IPS-18a (cell line): ENCODE results near the gene HTR4.

Experiments
- H3K27ac ChIP-seq: one replicate; pipeline ENCODE4 v1.5.1; 2013; ENCODE audit warnings: low read length
- H3K27me3 ChIP-seq: one replicate; pipeline ENCODE4 v1.6.1; 2013; ENCODE audit warnings: mild to moderate bottlenecking, low read length; ENCODE audit not compliant: control insufficient read depth, insufficient read depth
- H3K36me3 ChIP-seq: one replicate; pipeline ENCODE4 v1.6.1; 2013; ENCODE audit warnings: low read depth, low read length; ENCODE audit not compliant: control insufficient read depth
- H3K4me1 ChIP-seq: one replicate; pipeline ENCODE4 v1.6.1; 2013; ENCODE audit warnings: low read depth, low read length; ENCODE audit not compliant: control insufficient read depth
- H3K4me3 ChIP-seq: one replicate; pipeline ENCODE4 v1.5.1; 2013; ENCODE audit warnings: low read length
- H3K9ac ChIP-seq: one replicate; pipeline ENCODE4 v1.6.1; 2013; ENCODE audit warnings: mild to moderate bottlenecking, low read length, moderate library complexity
- H3K9me3 ChIP-seq: one replicate; pipeline ENCODE4 v1.6.1; 2013; ENCODE audit warnings: low read depth, low read length; ENCODE audit not compliant: control insufficient read depth

The HTR4 gene

GRCh38 chr5:148595697-148596096, 58.6 kb downstream of the HTR4 start:
- no peaks in the 10 kb centered on the region for H3K36me3 ChIP-seq
- no peak overlapping the region for H3K9ac ChIP-seq
- H3K27ac ChIP-seq = no peak overlapping the region
- H3K4me3 ChIP-seq = no peak overlapping the region
- H3K27me3 ChIP-seq = no peaks in the 10 kb centered on the region
- H3K9me3 ChIP-seq = peaks cover 6% of the 10 kb centered on the region
- H3K4me1 ChIP-seq = no peaks in the 10 kb centered on the region

- Histone ChIP-seq H3K27me3 (no peaks in the 10 kb centered on the region), H3K36me3 (no peaks in the 10 kb centered on the region), H3K4me1 (peaks cover 13% of the 10 kb centered on the region), H3K4me3 (no peak overlapping the region), H3K9ac (no peak overlapping the region), H3K27ac (no peak overlapping the region), H3K9me3 (no peaks in the 10 kb centered on the region)
These were observed 67.5 kb downstream of the HTR4 start for GRCh38 chr5:148586796-148587195.

- H3K9ac ChIP-seq = no peak overlapping the region
- H3K9me3 ChIP-seq = no peaks in the 10 kb centered on the region
- H3K27me3 ChIP-seq = no peaks in the 10 kb centered on the region
- H3K4me1 ChIP-seq = peaks cover 13% of the 10 kb centered on the region
- H3K27ac ChIP-seq = no peak overlapping the region
- no peak overlapping the region for H3K4me3 ChIP-seq
- H3K36me3 ChIP-seq = no peaks in the 10 kb centered on the region
These were observed 68.3 kb downstream of the HTR4 start for GRCh38 chr5:148585988-148586387.

GRCh38 chr5:148584103-148584502, 70.2 kb downstream of the HTR4 start:
- Histone ChIP-seq H3K9me3 (no peaks in the 10 kb centered on the region), H3K9ac (no peak overlapping the region), H3K36me3 (no peaks in the 10 kb centered on the region), H3K27ac (no peak overlapping the region), H3K4me1 (peaks cover 13% of the 10 kb centered on the region), H3K27me3 (no peaks in the 10 kb centered on the region), H3K4me3 (no peak overlapping the region)

- H3K9me3 ChIP-seq = no peaks in the 10 kb centered on the region
- peaks cover 13% of the 10 kb centered on the region for H3K4me1 ChIP-seq
These were observed 70.8 kb downstream of the HTR4 start for GRCh38 chr5:148583421-148583965.

GRCh38 chr5:148574167-148574566, 80.2 kb downstream of the HTR4 start:
- Histone ChIP-seq H3K9me3 (no peaks in the 10 kb centered on the region), H3K4me1 (no peaks in the 10 kb centered on the region), H3K9ac (no peak overlapping the region), H3K27ac (no peak overlapping the region), H3K27me3 (no peaks in the 10 kb centered on the region), H3K36me3 (no peaks in the 10 kb centered on the region), H3K4me3 (no peak overlapping the region)

More at GRCh38 chr5:148583421-148583965, 70.8 kb downstream of the HTR4 start:
- Histone ChIP-seq H3K27me3 (no peaks in the 10 kb centered on the region), H3K9ac (no peak overlapping the region), H3K4me3 (no peak overlapping the region), H3K27ac (no peak overlapping the region), H3K36me3 (no peaks in the 10 kb centered on the region)

- H3K9ac ChIP-seq = no peak overlapping the region
- no peak overlapping the region for H3K27ac ChIP-seq
- H3K9me3 ChIP-seq = no peaks in the 10 kb centered on the region
- no peaks in the 10 kb centered on the region for H3K36me3 ChIP-seq
- no peaks in the 10 kb centered on the region for H3K4me1 ChIP-seq
- no peaks in the 10 kb centered on the region for H3K27me3 ChIP-seq
- H3K4me3 ChIP-seq = no peak overlapping the region
These were observed 81.0 kb downstream of the HTR4 start for GRCh38 chr5:148573374-148573773.

GRCh38 chr5:148569948-148570347, 84.4 kb downstream of the HTR4 start:
- no peaks in the 10 kb centered on the region for H3K27me3 ChIP-seq
- no peak overlapping the region for H3K4me3 ChIP-seq
- no peak overlapping the region for H3K27ac ChIP-seq
- no peaks in the 10 kb centered on the region for H3K36me3 ChIP-seq
- no peaks in the 10 kb centered on the region for H3K4me1 ChIP-seq
- no peak overlapping the region for H3K9ac ChIP-seq
- H3K9me3 ChIP-seq = no peaks in the 10 kb centered on the region

- Histone ChIP-seq H3K4me3 (no peak overlapping the region), H3K27ac (no peak overlapping the region), H3K27me3 (no peaks in the 10 kb centered on the region), H3K4me1 (no peaks in the 10 kb centered on the region), H3K36me3 (no peaks in the 10 kb centered on the region), H3K9me3 (no peaks in the 10 kb centered on the region), H3K9ac (no peak overlapping the region)
These were observed 89.2 kb downstream of the HTR4 start for GRCh38 chr5:148565148-148565547.

GRCh38 chr5:148563021-148563420, 91.3 kb downstream of the HTR4 start:
- Histone ChIP-seq H3K4me3 (no peak overlapping the region), H3K9ac (no peak overlapping the region), H3K27ac (no peak overlapping the region), H3K36me3 (no peaks in the 10 kb centered on the region), H3K4me1 (peaks cover 9% of the 10 kb centered on the region), H3K9me3 (no peaks in the 10 kb centered on the region), H3K27me3 (no peaks in the 10 kb centered on the region)

- no peak overlapping the region for H3K4me3 ChIP-seq
- no peaks in the 10 kb centered on the region for H3K36me3 ChIP-seq
- no peaks in the 10 kb centered on the region for H3K27me3 ChIP-seq
- no peak overlapping the region for H3K27ac ChIP-seq
- H3K9ac ChIP-seq = no peak overlapping the region
- H3K9me3 ChIP-seq = no peaks in the 10 kb centered on the region
- peaks cover 11% of the 10 kb centered on the region for H3K4me1 ChIP-seq
These were observed 92.5 kb downstream of the HTR4 start for GRCh38 chr5:148561801-148562311.

- no peaks in the 10 kb centered on the region for H3K9me3 ChIP-seq
- H3K4me1 ChIP-seq = peaks cover 11% of the 10 kb centered on the region
- H3K4me3 ChIP-seq = no peak overlapping the region
- H3K27ac ChIP-seq = no peak overlapping the region
- H3K27me3 ChIP-seq = no peaks in the 10 kb centered on the region
- no peak overlapping the region for H3K9ac ChIP-seq
- no peaks in the 10 kb centered on the region for H3K36me3 ChIP-seq
These were observed 94.9 kb downstream of the HTR4 start for GRCh38 chr5:148559461-148559860.
